CD4-positive, CD25-positive, alpha-beta regulatory T cell (primary cell): ENCODE measurements around the gene XYLT1. TPM values are rescaled to one million over a fixed set of nuclear protein-coding genes. Genes with fewer than 3 reads are reported as not detected.

Source experiments
- ATAC-seq, 2 donors: fragments of 150-1000 bp; cut with Tn5 transposase; one replicate each; pipeline ENCODE4 v1.10.0; 2021; ENCODE audit warnings: low read depth in 2 of 2, moderate number of reproducible peaks in 2 of 2, moderate library complexity in 1 of 2
- DNase-seq, 3 donors: peaks; one replicate each; pipeline versions ENCODE4 v3.0.0 to v3.0.0-alpha.2; 2012 to 2022; ENCODE audit warnings: mixed read lengths in 1 of 3
- H3K27ac ChIP-seq: one replicate; pipeline ENCODE4 v1.7.0; 2013; ENCODE audit warnings: mild to moderate bottlenecking, low read length; ENCODE audit not compliant: insufficient read depth, poor library complexity, severe bottlenecking
- H3K27me3 ChIP-seq: one replicate; pipeline ENCODE4 v1.7.0; 2013; ENCODE audit warnings: low read length; ENCODE audit not compliant: control insufficient read depth, insufficient read depth
- H3K36me3 ChIP-seq: one replicate; pipeline ENCODE4 v1.7.0; 2013; ENCODE audit warnings: mild to moderate bottlenecking, low read length, moderate library complexity; ENCODE audit not compliant: control insufficient read depth, insufficient read depth
- H3K4me1 ChIP-seq: 2 replicates; pipeline ENCODE4 v1.7.0; 2013; ENCODE audit warnings: mild to moderate bottlenecking, low read length; ENCODE audit not compliant: insufficient read depth, control insufficient read depth, poor library complexity, severe bottlenecking
- H3K4me3 ChIP-seq: one replicate; pipeline ENCODE4 v1.7.0; 2013; ENCODE audit warnings: low read depth, mild to moderate bottlenecking, low read length, moderate library complexity
- H3K9me3 ChIP-seq, 2 experiments: 1 replicate in 1 of 2; 2 replicates in 1 of 2; pipeline ENCODE4 v1.7.0; 2013; ENCODE audit warnings: low read length in 2 of 2, mild to moderate bottlenecking in 1 of 2, moderate library complexity in 1 of 2; ENCODE audit not compliant: control insufficient read depth in 2 of 2
- H3K27ac Mint-ChIP-seq, 3 donors: one replicate each; pipeline ENCODE4 v1.8.0; 2020 to 2022; ENCODE audit warnings: mild to moderate bottlenecking in 3 of 3, mixed read lengths in 3 of 3, moderate library complexity in 2 of 3
- H3K27me3 Mint-ChIP-seq: one replicate; pipeline ENCODE4 v1.8.0; 2022; ENCODE audit warnings: mild to moderate bottlenecking, mixed read lengths
- H3K36me3 Mint-ChIP-seq: one replicate; pipeline ENCODE4 v1.8.0; 2020; ENCODE audit warnings: mixed read lengths
- H3K4me1 Mint-ChIP-seq, 4 donors: one replicate each; pipeline ENCODE4 v1.8.0; 2020 to 2022; ENCODE audit warnings: mixed read lengths in 4 of 4, mild to moderate bottlenecking in 1 of 4
- H3K4me3 Mint-ChIP-seq, 4 donors: one replicate each; pipeline ENCODE4 v1.8.0; 2020 to 2022; ENCODE audit warnings: mild to moderate bottlenecking in 4 of 4, mixed read lengths in 4 of 4, moderate library complexity in 3 of 4
- H3K9me3 Mint-ChIP-seq, 7 donors: one replicate each; pipeline ENCODE4 v1.8.0; 2020 to 2022; ENCODE audit warnings: mixed read lengths in 7 of 7, mild to moderate bottlenecking in 3 of 7, moderate library complexity in 2 of 7
- polyA plus RNA-seq, 4 donors: library from polyadenylated mRNA; unstranded; fragments of 300-500 nt; fragmentation: Illumina TruSeq; gene quantifications; one replicate each; pipeline ENCODE4 v1.2.3, GENCODE V29; 2021
- total RNA-seq: library from RNA; stranded (reverse); gene quantifications from one replicate; pipeline ENCODE4 v1.2.3, GENCODE V29; 2022

The XYLT1 gene
- total and polyA plus RNA-seq, 5 donors from 2014 or later = 0.68 to 26.3 (median 3.1) TPM

GRCh38 chr16:17293813-17294558 is 176.8 kb downstream of the XYLT1 start:
- Histone ChIP-seq H3K36me3 (no peaks in the 10 kb centered on the region), H3K4me3 (no peak overlapping the region), H3K27me3 (no peaks in the 10 kb centered on the region), H3K27ac (no peak overlapping the region), H3K4me1 (no peaks in the 10 kb centered on the region), H3K9me3 (no peaks in the 10 kb centered on the region)
- DNase-seq (no peak), ATAC-seq (no peak)
- no peaks in the 10 kb centered on the region for H3K27me3 Mint-ChIP-seq
- peaks cover 0 to 15% (median 8%) of the 10 kb centered on the region in 4 donors for H3K4me1 Mint-ChIP-seq
- H3K9me3 Mint-ChIP-seq = peaks cover 0 to 3% (median 0%) of the 10 kb centered on the region in 7 donors
- H3K36me3 Mint-ChIP-seq = peaks cover 11% of the 10 kb centered on the region
- peak overlapping the region in 1 of 3 donors; percentile 36 for H3K27ac Mint-ChIP-seq
- H3K4me3 Mint-ChIP-seq = no peak overlapping the region

- Mint-ChIP-seq H3K4me3 (no peak overlapping the region), H3K36me3 (peaks cover 15% of the 10 kb centered on the region), H3K9me3 (peaks cover 0 to 3% (median 0%) of the 10 kb centered on the region in 7 donors), H3K27me3 (no peaks in the 10 kb centered on the region), H3K27ac (peak overlapping the region in 1 of 3 donors; percentile 23), H3K4me1 (peaks cover 0 to 23% (median 15%) of the 10 kb centered on the region in 4 donors)
- H3K27me3 ChIP-seq = no peaks in the 10 kb centered on the region
- H3K27ac ChIP-seq = no peak overlapping the region
- no peak overlapping the region for H3K4me3 ChIP-seq
- H3K9me3 ChIP-seq = no peaks in the 10 kb centered on the region
- DNase-seq (no peak), ATAC-seq (no peak)
- H3K36me3 ChIP-seq = no peaks in the 10 kb centered on the region
- no peaks in the 10 kb centered on the region for H3K4me1 ChIP-seq
Observed at GRCh38 chr16:17291289-17291688, 179.5 kb downstream of the XYLT1 start.

- Mint-ChIP-seq H3K9me3 (peaks cover 0 to 3% (median 0%) of the 10 kb centered on the region in 7 donors), H3K27ac (peak overlapping the region in 1 of 3 donors; percentile 33), H3K4me1 (peaks cover 5 to 27% (median 15%) of the 10 kb centered on the region in 4 donors), H3K27me3 (no peaks in the 10 kb centered on the region), H3K36me3 (peaks cover 15% of the 10 kb centered on the region), H3K4me3 (no peak overlapping the region)
- no peaks in the 10 kb centered on the region for H3K4me1 ChIP-seq
- DNase-seq = no peak
- H3K36me3 ChIP-seq = no peaks in the 10 kb centered on the region
- no peak for ATAC-seq
- H3K4me3 ChIP-seq = no peak overlapping the region
- no peak overlapping the region for H3K27ac ChIP-seq
- no peaks in the 10 kb centered on the region for H3K27me3 ChIP-seq
- no peaks in the 10 kb centered on the region for H3K9me3 ChIP-seq
Observed at GRCh38 chr16:17289674-17290635, 180.8 kb downstream of the XYLT1 start.

GRCh38 chr16:17289050-17289449 is 181.7 kb downstream of the XYLT1 start:
- ATAC-seq (no peak), DNase-seq (no peak)
- H3K4me1 ChIP-seq = no peaks in the 10 kb centered on the region
- H3K27ac Mint-ChIP-seq = peak overlapping the region in 1 of 3 donors; percentile 33
- no peaks in the 10 kb centered on the region for H3K36me3 ChIP-seq
- peaks cover 0 to 3% (median 0%) of the 10 kb centered on the region in 7 donors for H3K9me3 Mint-ChIP-seq
- H3K27me3 ChIP-seq = no peaks in the 10 kb centered on the region
- H3K27ac ChIP-seq = no peak overlapping the region
- no peaks in the 10 kb centered on the region for H3K9me3 ChIP-seq
- peaks cover 15% of the 10 kb centered on the region for H3K36me3 Mint-ChIP-seq
- H3K4me3 Mint-ChIP-seq = no peak overlapping the region
- H3K4me3 ChIP-seq = no peak overlapping the region
- H3K27me3 Mint-ChIP-seq = no peaks in the 10 kb centered on the region
- peaks cover 7 to 30% (median 14%) of the 10 kb centered on the region in 4 donors for H3K4me1 Mint-ChIP-seq

GRCh38 chr16:17287166-17287800 is 183.5 kb downstream of the XYLT1 start:
- Mint-ChIP-seq H3K9me3 (peaks cover 0 to 3% (median 0%) of the 10 kb centered on the region in 7 donors), H3K4me3 (no peak overlapping the region), H3K36me3 (peaks cover 15% of the 10 kb centered on the region), H3K27me3 (no peaks in the 10 kb centered on the region), H3K4me1 (peaks cover 7 to 25% (median 16%) of the 10 kb centered on the region in 4 donors), H3K27ac (peak overlapping the region in 2 of 3 donors; percentile 0 to 60)
- H3K4me3 ChIP-seq = no peak overlapping the region
- DNase-seq = no peak
- no peak overlapping the region for H3K27ac ChIP-seq
- H3K9me3 ChIP-seq = no peaks in the 10 kb centered on the region
- no peak for ATAC-seq
- H3K27me3 ChIP-seq = no peaks in the 10 kb centered on the region
- no peaks in the 10 kb centered on the region for H3K4me1 ChIP-seq
- no peaks in the 10 kb centered on the region for H3K36me3 ChIP-seq

GRCh38 chr16:17286443-17286842 is 184.3 kb downstream of the XYLT1 start:
- Histone ChIP-seq H3K27me3 (no peaks in the 10 kb centered on the region), H3K27ac (no peak overlapping the region), H3K36me3 (no peaks in the 10 kb centered on the region), H3K4me1 (no peaks in the 10 kb centered on the region), H3K4me3 (no peak overlapping the region), H3K9me3 (no peaks in the 10 kb centered on the region)
- H3K4me3 Mint-ChIP-seq = no peak overlapping the region
- H3K36me3 Mint-ChIP-seq = peaks cover 11% of the 10 kb centered on the region
- no peak for ATAC-seq
- H3K9me3 Mint-ChIP-seq = peaks cover 0 to 3% (median 0%) of the 10 kb centered on the region in 7 donors
- H3K4me1 Mint-ChIP-seq = peaks cover 7 to 25% (median 18%) of the 10 kb centered on the region in 4 donors
- peak overlapping the region in 1 of 3 donors; percentile 15 for H3K27ac Mint-ChIP-seq
- no peaks in the 10 kb centered on the region for H3K27me3 Mint-ChIP-seq
- DNase-seq = no peak

GRCh38 chr16:17283016-17283415 is 187.7 kb downstream of the XYLT1 start:
- H3K4me1 Mint-ChIP-seq = peaks cover 7 to 32% (median 21%) of the 10 kb centered on the region in 4 donors
- no peak for ATAC-seq
- Histone ChIP-seq H3K9me3 (no peaks in the 10 kb centered on the region), H3K4me3 (no peak overlapping the region), H3K27me3 (no peaks in the 10 kb centered on the region), H3K4me1 (no peaks in the 10 kb centered on the region), H3K36me3 (no peaks in the 10 kb centered on the region), H3K27ac (no peak overlapping the region)
- DNase-seq = no peak
- H3K9me3 Mint-ChIP-seq = no peaks in the 10 kb centered on the region
- H3K4me3 Mint-ChIP-seq = no peak overlapping the region
- no peaks in the 10 kb centered on the region for H3K27me3 Mint-ChIP-seq
- peaks cover 3% of the 10 kb centered on the region for H3K36me3 Mint-ChIP-seq
- H3K27ac Mint-ChIP-seq = peak overlapping the region in 1 of 3 donors; percentile 74
